Body of pancreas (tissue), 4 donors: ENCODE data around the gene CEBPA.

Experiments
- CTCF ChIP-seq, 7 experiments: fragments of 450-650 bp in 4 of 7; fragments of 200-600 bp in 3 of 7; sonication (generic) in 3 of 7; IDR thresholded peaks; one replicate each; pipeline ENCODE4 v1.5.1; 2016 to 2019; ENCODE audit warnings: antibody characterized with exemption in 7 of 7
- POLR2A ChIP-seq, 3 donors: fragments of 450-650 bp; IDR thresholded peaks; one replicate each; pipeline ENCODE4 v1.6.1; 2016; ENCODE audit warnings: antibody characterized with exemption in 3 of 3, mild to moderate bottlenecking in 2 of 3

- no peak for TF ChIP-seq CTCF (IDR thresholded peaks at IDR 0.05)
- TF ChIP-seq POLR2A (IDR thresholded peaks at IDR 0.05): no peak
Observed at GRCh38 chr19:33323093-33323820, 20.9 kb upstream of the CEBPA start.
